H1 (cell line): ENCODE results near the gene HMGCS2. TPM values are rescaled to one million over a fixed set of nuclear protein-coding genes. Genes with fewer than 3 reads are reported as not detected.

Experiments
- CTCF ChIA-PET: fragments of 300-600 bp; sonication (Branson Sonifier 250); formaldehyde crosslinking; loops from one replicate; lab custom pipeline; 2021; ENCODE audit not compliant: partially characterized antibody; lab: Charles Lee
- POLR2A ChIA-PET: fragments of 300-600 bp; sonication (Branson Sonifier 250); formaldehyde crosslinking; loops from one replicate; lab custom pipeline; 2021; ENCODE audit warnings: inconsistent platforms; ENCODE audit not compliant: partially characterized antibody; lab: Charles Lee
- DNase-seq, 2 experiments: peaks; one replicate each; pipeline versions ENCODE4 v3.0.0 to v3.0.0-alpha.2; 2010 to 2022; ENCODE audit warnings: low spot score in 2 of 2, low read depth in 1 of 2, mixed read lengths in 1 of 2
- FAIRE-seq: peaks from 2 replicates; lab custom pipeline; 2011; peaks lifted over from hg19 to GRCh38; lab: Jason Lieb, UNC
- H2AFZ ChIP-seq: 2 replicates; pipeline ENCODE4 v1.8.1; 2012; ENCODE audit warnings: low read length, inconsistent platforms
- H2AK5ac ChIP-seq: 2 replicates; pipeline ENCODE4 v1.6.1; 2013; ENCODE audit warnings: low read depth, low read length
- H2BK120ac ChIP-seq: replicated peaks from 2 replicates; pipeline ENCODE3; 2013; ENCODE audit warnings: low read depth, low read length, inconsistent platforms
- H2BK12ac ChIP-seq: 2 replicates; pipeline ENCODE4 v1.6.1; 2013; ENCODE audit warnings: low read depth, low read length
- H2BK15ac ChIP-seq: 2 replicates; pipeline ENCODE4 v1.6.1; 2013; ENCODE audit warnings: low read length
- H2BK20ac ChIP-seq: 2 replicates; pipeline ENCODE4 v1.6.1; 2013; ENCODE audit warnings: low read length
- H2BK5ac ChIP-seq: 2 replicates; pipeline ENCODE4 v1.6.1; 2013; ENCODE audit warnings: low read depth, low read length
- H3K14ac ChIP-seq: 2 replicates; pipeline ENCODE4 v1.6.1; 2013; ENCODE audit warnings: inconsistent platforms; ENCODE audit not compliant: insufficient read length
- H3K18ac ChIP-seq: 2 replicates; pipeline ENCODE4 v1.6.1; 2013; ENCODE audit warnings: low read length; ENCODE audit errors: extremely low read depth
- H3K23ac ChIP-seq: 2 replicates; pipeline ENCODE4 v1.6.1; 2013; ENCODE audit warnings: inconsistent platforms; ENCODE audit not compliant: insufficient read length
- H3K23me2 ChIP-seq: 2 replicates; pipeline ENCODE4 v1.6.1; 2013; ENCODE audit warnings: low read depth, low read length
- H3K27ac ChIP-seq: 2 replicates; pipeline ENCODE4 v1.6.1; 2011; ENCODE audit warnings: low read depth, low read length, inconsistent platforms
- H3K27me3 ChIP-seq, 4 experiments: replicated peaks in 1 of 4; 1 replicate in 1 of 4; 2 replicates in 3 of 4; pipeline versions ENCODE4 v1.6.1 to v1.8.1; 2011 to 2013; ENCODE audit warnings: low read length in 3 of 4, mild to moderate bottlenecking in 3 of 4, inconsistent platforms in 2 of 4, mixed read lengths in 2 of 4, moderate library complexity in 1 of 4; ENCODE audit not compliant: control insufficient read depth in 3 of 4, insufficient read depth in 3 of 4; ENCODE audit errors: extremely low read depth in 1 of 4
- H3K36me3 ChIP-seq, 4 experiments: 2 replicates each; pipeline versions ENCODE4 v1.6.1 to v1.8.1; 2011 to 2013; ENCODE audit warnings: mild to moderate bottlenecking in 4 of 4, low read length in 3 of 4, moderate library complexity in 2 of 4, control low read depth in 1 of 4, inconsistent platforms in 1 of 4; ENCODE audit not compliant: insufficient read depth in 4 of 4, control insufficient read depth in 2 of 4
- H3K4ac ChIP-seq: replicated peaks from 2 replicates; pipeline ENCODE3; 2013; ENCODE audit warnings: low read length, low read depth, mixed read lengths, inconsistent platforms; ENCODE audit not compliant: insufficient read length
- H3K4me1 ChIP-seq, 4 experiments: replicated peaks in 1 of 4; 1 replicate in 1 of 4; 2 replicates in 3 of 4; pipeline versions ENCODE4 v1.6.1 to v1.8.1; 2011 to 2013; ENCODE audit warnings: low read length in 3 of 4, inconsistent platforms in 2 of 4, mixed read lengths in 1 of 4; ENCODE audit not compliant: insufficient read depth in 4 of 4, control insufficient read depth in 3 of 4
- H3K4me2 ChIP-seq, 2 experiments: 2 replicates each; pipeline versions ENCODE4 v1.6.1 to v1.8.1; 2011 to 2013; ENCODE audit warnings: low read depth in 2 of 2, low read length in 2 of 2, control low read depth in 1 of 2, inconsistent platforms in 1 of 2, mild to moderate bottlenecking in 1 of 2; ENCODE audit not compliant: insufficient read depth in 1 of 2
- H3K4me3 ChIP-seq, 4 experiments: fragments of 200-600, 300-600 bp in 1 of 4; sonication (generic), shearing (Covaris generic), sonication (Bioruptor Twin) in 1 of 4; 2 replicates each; pipeline versions ENCODE4 v1.5.1 to v1.8.1; 2011 to 2016; ENCODE audit warnings: low read length in 4 of 4, low read depth in 3 of 4, control low read depth in 2 of 4, inconsistent platforms in 2 of 4, mild to moderate bottlenecking in 2 of 4, mixed read lengths in 1 of 4, moderate library complexity in 1 of 4; ENCODE audit not compliant: insufficient read depth in 2 of 4; ENCODE audit errors: extremely low read depth in 1 of 4
- H3K56ac ChIP-seq: replicated peaks from 2 replicates; pipeline ENCODE3; 2013; ENCODE audit warnings: low read depth, mild to moderate bottlenecking, mixed read lengths, low read length, inconsistent platforms; ENCODE audit not compliant: insufficient read length
- H3K79me1 ChIP-seq: 2 replicates; pipeline ENCODE4 v1.6.1; 2013; ENCODE audit warnings: low read depth, low read length, control low read depth
- H3K79me2 ChIP-seq, 2 experiments: 2 replicates each; pipeline versions ENCODE4 v1.6.1 to v1.8.1; 2012 to 2013; ENCODE audit warnings: low read length in 2 of 2, mild to moderate bottlenecking in 2 of 2, inconsistent platforms in 1 of 2; ENCODE audit not compliant: insufficient read depth in 2 of 2, control insufficient read depth in 1 of 2
- H3K9ac ChIP-seq, 4 experiments: replicated peaks in 1 of 4; 1 replicate in 1 of 4; 2 replicates in 3 of 4; pipeline versions ENCODE4 v1.6.1 to v1.8.1; 2011 to 2013; ENCODE audit warnings: low read depth in 3 of 4, low read length in 3 of 4, control low read depth in 2 of 4, mild to moderate bottlenecking in 2 of 4, moderate library complexity in 2 of 4, inconsistent platforms in 1 of 4; ENCODE audit errors: extremely low read depth in 1 of 4
- H3K9me3 ChIP-seq, 2 experiments: 2 replicates each; pipeline versions ENCODE4 v1.6.1 to v1.8.1; 2012 to 2013; ENCODE audit warnings: mild to moderate bottlenecking in 2 of 2, moderate library complexity in 2 of 2, control low read depth in 1 of 2, inconsistent platforms in 1 of 2, low read depth in 1 of 2, low read length in 1 of 2, mixed read lengths in 1 of 2; ENCODE audit not compliant: insufficient read depth in 2 of 2
- H4K20me1 ChIP-seq, 2 experiments: replicated peaks in 1 of 2; 2 replicates each; pipeline versions ENCODE3 to v1.8.1; 2011 to 2013; ENCODE audit warnings: inconsistent platforms in 2 of 2, low read length in 2 of 2, mild to moderate bottlenecking in 1 of 2; ENCODE audit not compliant: insufficient read depth in 2 of 2, control insufficient read depth in 1 of 2
- H4K5ac ChIP-seq: 2 replicates; pipeline ENCODE4 v1.6.1; 2013; ENCODE audit warnings: low read length, low read depth, mixed read lengths, inconsistent platforms; ENCODE audit not compliant: insufficient read length
- H4K8ac ChIP-seq: 2 replicates; pipeline ENCODE4 v1.8.0; 2013; ENCODE audit warnings: mild to moderate bottlenecking, moderate library complexity, low read length, inconsistent platforms; ENCODE audit not compliant: insufficient read depth; ENCODE audit errors: extremely low read depth
- H4K91ac ChIP-seq: replicated peaks from 2 replicates; pipeline ENCODE3; 2013; ENCODE audit warnings: low read length, mixed read lengths, inconsistent platforms; ENCODE audit not compliant: insufficient read length
- CBX8 ChIP-seq: fragments of 300-800, 300-1000 bp; sonication (generic); IDR thresholded peaks from 2 replicates; pipeline ENCODE4 v1.7.1; 2016; ENCODE audit warnings: low read depth, low read length, borderline replicate concordance
- CTBP2 ChIP-seq: IDR thresholded peaks from 2 replicates; pipeline ENCODE4 v1.7.0; 2011; ENCODE audit warnings: borderline replicate concordance, mild to moderate bottlenecking, moderate library complexity, mixed read lengths, low read length; ENCODE audit not compliant: insufficient read depth, insufficient read length
- EP300 ChIP-seq, 2 experiments: IDR thresholded peaks; 1 replicate in 1 of 2; 2 replicates in 1 of 2; pipeline ENCODE4 v1.6.1; 2011 to 2012; ENCODE audit warnings: low read depth in 2 of 2, low read length in 2 of 2, mild to moderate bottlenecking in 2 of 2, borderline replicate concordance in 1 of 2, inconsistent platforms in 1 of 2, moderate library complexity in 1 of 2
- HDAC6 ChIP-seq: IDR thresholded peaks from one replicate; pipeline ENCODE4 v1.7.1; 2012; ENCODE audit warnings: low read depth, mild to moderate bottlenecking, inconsistent platforms, low read length, moderate library complexity
- NANOG ChIP-seq: IDR thresholded peaks from 2 replicates; pipeline ENCODE4 v1.6.1; 2011; ENCODE audit warnings: low read length, low read depth, mild to moderate bottlenecking, inconsistent platforms; ENCODE audit not compliant: insufficient read depth, poor library complexity, severe bottlenecking
- POLR2A ChIP-seq, 2 experiments: IDR thresholded peaks; 1 replicate in 1 of 2; 2 replicates in 1 of 2; pipeline ENCODE4 v1.6.1; 2011; ENCODE audit warnings: low read depth in 2 of 2, low read length in 2 of 2, mild to moderate bottlenecking in 2 of 2; ENCODE audit errors: control extremely low read depth in 1 of 2
- RBBP5 ChIP-seq: IDR thresholded peaks from 2 replicates; pipeline ENCODE4 v1.7.1; 2012; ENCODE audit warnings: low read depth, mild to moderate bottlenecking, inconsistent platforms, low read length, moderate library complexity, borderline replicate concordance
- RFX5 ChIP-seq: IDR thresholded peaks from 2 replicates; pipeline ENCODE4 v1.6.1; 2011; ENCODE audit warnings: low read depth, low read length, improper control_type of control experiment, borderline replicate concordance
- RXRA ChIP-seq: IDR thresholded peaks from 2 replicates; pipeline ENCODE4 v1.6.1; 2011; ENCODE audit warnings: low read depth, mild to moderate bottlenecking, low read length, moderate library complexity; ENCODE audit not compliant: insufficient read depth
- WGBS, 2 experiments: shearing (Covaris generic) in 1 of 2; methylation state at CpG; one replicate each; pipeline versions ENCODE4 v1.1.6 to v1.1.7; 2013 to 2015; ENCODE audit warnings: low lambda C conversion rate in 2 of 2, mixed read lengths in 2 of 2, inconsistent platforms in 1 of 2, low coverage in 1 of 2, missing lambda C conversion rate in 1 of 2; ENCODE audit not compliant: insufficient replicate concordance in 2 of 2, insufficient coverage in 1 of 2, insufficient read length in 1 of 2; ENCODE audit errors: extremely low coverage in 1 of 2, missing lambda C conversion rate in 1 of 2; 5-methylcytosine and 5-hydroxymethylcytosine counted together
- polyA plus RNA-seq, 7 experiments: library from polyadenylated mRNA; depleted of rRNA in 3 of 7; stranded (reverse) in 5 of 7; unstranded in 2 of 7; fragments of >200 nt in 5 of 7; fragments of 200-250 nt in 2 of 7; gene quantifications; 1 replicate in 5 of 7; 2 replicates in 1 of 7; 4 replicates in 1 of 7; pipeline versions ENCODE4 v1.2.1 to v1.2.3, GENCODE V29; 2011 to 2013; ENCODE audit warnings: missing spikeins in 2 of 7, mixed read lengths in 2 of 7
- total RNA-seq: library from RNA; stranded (reverse); fragmentation: NEBNext Ultra II Directional; extraction: Animal tissue kit (Norgen Biotek cat#: 25700); gene quantifications from 2 replicates; pipeline ENCODE4 v1.2.1, GENCODE V29; 2021
- TF ChIP-seq, protein P1 (sequence below), 3 experiments: IDR thresholded peaks; 1 replicate in 2 of 3; 2 replicates in 1 of 3; pipeline versions ENCODE4 v1.5.1 to v1.6.1; 2011; ENCODE audit warnings: low read length in 3 of 3, mild to moderate bottlenecking in 3 of 3, inconsistent platforms in 2 of 3, low read depth in 1 of 3, moderate library complexity in 1 of 3; ENCODE audit not compliant: insufficient read depth in 1 of 3; ENCODE audit errors: control extremely low read depth in 1 of 3

Gene HMGCS2
- total and polyA plus RNA-seq, 2 of the 8 experiments (the other 6 are each of a cell fraction or from before 2014, with no cell fraction given) = not detected

DNA sequence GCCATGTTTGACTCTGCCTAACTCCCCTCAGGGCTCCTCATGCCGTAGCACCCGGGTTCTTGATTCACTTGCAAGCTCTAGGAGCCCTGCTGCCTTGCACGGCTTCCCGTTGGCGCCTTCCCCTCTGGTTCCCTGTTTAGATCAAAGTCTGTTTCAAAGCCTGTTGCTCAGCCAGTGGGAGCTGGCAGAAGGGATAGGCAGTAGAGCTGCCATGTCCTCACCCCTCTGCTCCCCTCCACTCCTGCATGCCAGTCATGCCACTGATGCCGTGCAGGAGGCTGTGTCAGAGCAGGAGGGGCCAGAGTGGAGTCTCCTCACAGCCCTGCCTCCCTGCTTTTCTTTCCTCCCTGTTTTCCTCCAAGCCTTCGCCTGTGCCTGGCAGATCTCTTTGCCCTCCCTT is 26.5 kb downstream of the HMGCS2 start:
- no peak overlapping the region for H2BK20ac ChIP-seq
- no peak overlapping the region for H4K5ac ChIP-seq
- DNase-seq (no peak), FAIRE-seq (no peak)
- H2AFZ ChIP-seq = no peak overlapping the region
- H3K79me2 ChIP-seq = no peaks in the 10 kb centered on the region
- H3K23ac ChIP-seq = no peak overlapping the region
- no peak overlapping the region for H3K56ac ChIP-seq
- no peak overlapping the region for H3K14ac ChIP-seq
- no peak overlapping the region for H2BK12ac ChIP-seq
- 93% methylated on average over 7 of the region's 7 CpGs; no CpG with 5 or more reads in 1 of the 2 experiments for WGBS, 2 experiments
- H3K4ac ChIP-seq = no peak overlapping the region
- ChIA-PET CTCF (interaction anchor here (1.1 to 10.1 kb wide), 16 partner anchors 10 to 127 kb away, joined by 3 to 132 read pairs (median 12); partner anchors contain the start of genes HMGCS2, PHGDH and REG4), POLR2A (interaction anchor here (0.7 to 30.7 kb wide), 9 partner anchors 13 to 435 kb away, joined by 3 to 425 read pairs (median 4); partner anchors contain the start of genes PHGDH and ZNF697)
- peaks cover 31 to 76% (median 56%) of the 10 kb centered on the region in 4 experiments for H3K36me3 ChIP-seq
- peaks cover 2% of the 10 kb centered on the region; the same call in 1 of the 2 replicates for H3K79me1 ChIP-seq
- no peak overlapping the region for H3K9ac ChIP-seq
- no peak overlapping the region for H4K8ac ChIP-seq
- H3K4me3 ChIP-seq = no peak overlapping the region
- no peak overlapping the region for H3K27ac ChIP-seq
- H3K4me2 ChIP-seq = no peak overlapping the region
- no peak overlapping the region for H2AK5ac ChIP-seq
- H2BK5ac ChIP-seq = no peak overlapping the region
- no peaks in the 10 kb centered on the region for H3K27me3 ChIP-seq
- no peak overlapping the region for H3K18ac ChIP-seq
- H2BK15ac ChIP-seq = no peak overlapping the region
- peaks cover 7 to 20% of the 10 kb centered on the region in 2 experiments for H4K20me1 ChIP-seq
- no peaks in the 10 kb centered on the region for H3K9me3 ChIP-seq
- H2BK120ac ChIP-seq = no peak overlapping the region
- peaks cover 0 to 8% (median 5%) of the 10 kb centered on the region in 4 experiments; a peak in 3 of 7 replicates for H3K4me1 ChIP-seq
- H4K91ac ChIP-seq = no peak overlapping the region
- no peaks in the 10 kb centered on the region for H3K23me2 ChIP-seq
- TF ChIP-seq RXRA (no peak), NANOG (no peak), CBX8 (no peak), POLR2A (IDR thresholded peaks at IDR 0.05; ENCODE audit: control extremely low read depth in 1 of 2, low read depth in 2 of 2, low read length in 2 of 2) (no peak), RFX5 (no peak), CTBP2 (no peak), RBBP5 (no peak), EP300 (IDR thresholded peaks at IDR 0.05; ENCODE audit: borderline replicate concordance in 1 of 2, low read depth in 2 of 2, low read length in 2 of 2) (no peak), HDAC6 (no peak)
- TF ChIP-seq, protein P1, sequence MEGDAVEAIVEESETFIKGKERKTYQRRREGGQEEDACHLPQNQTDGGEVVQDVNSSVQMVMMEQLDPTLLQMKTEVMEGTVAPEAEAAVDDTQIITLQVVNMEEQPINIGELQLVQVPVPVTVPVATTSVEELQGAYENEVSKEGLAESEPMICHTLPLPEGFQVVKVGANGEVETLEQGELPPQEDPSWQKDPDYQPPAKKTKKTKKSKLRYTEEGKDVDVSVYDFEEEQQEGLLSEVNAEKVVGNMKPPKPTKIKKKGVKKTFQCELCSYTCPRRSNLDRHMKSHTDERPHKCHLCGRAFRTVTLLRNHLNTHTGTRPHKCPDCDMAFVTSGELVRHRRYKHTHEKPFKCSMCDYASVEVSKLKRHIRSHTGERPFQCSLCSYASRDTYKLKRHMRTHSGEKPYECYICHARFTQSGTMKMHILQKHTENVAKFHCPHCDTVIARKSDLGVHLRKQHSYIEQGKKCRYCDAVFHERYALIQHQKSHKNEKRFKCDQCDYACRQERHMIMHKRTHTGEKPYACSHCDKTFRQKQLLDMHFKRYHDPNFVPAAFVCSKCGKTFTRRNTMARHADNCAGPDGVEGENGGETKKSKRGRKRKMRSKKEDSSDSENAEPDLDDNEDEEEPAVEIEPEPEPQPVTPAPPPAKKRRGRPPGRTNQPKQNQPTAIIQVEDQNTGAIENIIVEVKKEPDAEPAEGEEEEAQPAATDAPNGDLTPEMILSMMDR (IDR thresholded peaks at IDR 0.05; ENCODE audit: control extremely low read depth in 1 of 3, insufficient read depth in 1 of 3, low read depth in 1 of 3, low read length in 3 of 3) = no peak
